Brain pericyte (primary cell): Measurements from ENCODE around the gene PATL1.

Source experiments
- DNase-seq: peaks from one replicate; pipeline ENCODE4 v3.0.0-alpha.2; 2012; ENCODE audit warnings: low read depth, low spot score

PATL1 gene

DNA sequence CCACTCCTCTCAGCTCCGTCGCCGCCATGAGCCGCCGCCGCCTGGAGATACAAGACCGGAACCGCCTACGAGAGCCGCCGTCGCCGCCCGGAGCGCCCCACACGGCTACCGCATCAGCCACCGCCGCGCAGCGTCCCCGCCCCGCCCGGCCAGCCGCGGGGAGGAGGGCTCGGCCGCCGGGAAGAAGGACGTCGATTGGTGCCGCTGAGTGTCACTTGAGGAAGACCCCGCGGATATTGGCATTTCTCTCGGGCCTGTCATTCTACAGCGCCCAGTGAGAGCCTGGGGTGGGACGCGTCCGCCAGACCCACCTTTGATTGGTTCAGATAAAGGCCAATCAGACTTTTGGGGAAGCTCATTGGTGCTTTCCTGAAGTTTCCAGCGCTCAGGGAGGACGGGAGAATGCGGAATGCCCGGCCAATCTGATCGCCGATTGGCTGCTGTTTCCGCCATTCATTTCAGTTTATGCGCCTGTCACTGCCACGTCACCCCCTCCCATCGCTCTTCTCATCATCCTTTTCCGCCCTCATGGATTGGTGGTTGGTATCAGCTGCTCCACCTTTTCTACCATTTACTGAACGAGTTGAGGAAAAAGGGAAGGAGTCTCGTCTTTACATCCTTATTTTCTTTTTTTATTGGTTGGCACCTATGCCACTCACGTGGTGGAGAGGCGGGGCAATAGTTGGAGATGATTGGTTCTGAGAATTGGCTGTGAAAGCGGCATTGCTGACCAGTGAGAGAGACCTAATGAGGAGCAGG is 53.0 kb downstream of the PATL1 start, which contains the start of gene OSBP:
Gene OSBP, minus strand, starts transcription at position 138 of the 759 bp plus-strand sequence. Its CDS starts 110 bp downstream, at position 28.
- DNase-seq, result peak; percentile 100

DNA sequence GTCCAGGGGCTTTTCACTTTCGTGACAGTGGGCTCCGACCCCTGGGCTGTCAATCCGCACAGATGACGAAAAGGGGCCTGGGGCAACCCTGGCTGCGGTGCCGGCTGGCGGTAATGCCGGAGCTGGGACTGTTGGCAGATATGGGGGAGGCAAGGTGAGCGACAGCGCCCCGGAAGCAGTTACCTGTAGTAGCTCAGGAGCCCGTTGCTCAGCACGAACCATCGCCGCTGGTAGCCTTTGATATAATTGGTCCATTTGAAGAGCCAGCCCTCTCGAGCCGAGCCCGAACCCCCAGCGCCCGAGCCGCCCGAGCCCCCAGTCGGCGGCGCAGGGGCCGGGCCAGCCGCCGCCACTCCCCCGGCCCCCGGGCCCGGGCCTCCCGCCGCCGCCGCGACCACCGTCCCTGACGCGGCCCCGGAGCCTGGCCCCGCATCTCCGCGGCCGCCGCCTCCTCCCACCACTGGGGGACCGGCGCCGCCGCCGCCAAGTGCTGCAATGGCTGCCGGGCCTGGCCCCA is 53.7 kb downstream of the PATL1 start:
- DNase-seq, result no peak

DNA sequence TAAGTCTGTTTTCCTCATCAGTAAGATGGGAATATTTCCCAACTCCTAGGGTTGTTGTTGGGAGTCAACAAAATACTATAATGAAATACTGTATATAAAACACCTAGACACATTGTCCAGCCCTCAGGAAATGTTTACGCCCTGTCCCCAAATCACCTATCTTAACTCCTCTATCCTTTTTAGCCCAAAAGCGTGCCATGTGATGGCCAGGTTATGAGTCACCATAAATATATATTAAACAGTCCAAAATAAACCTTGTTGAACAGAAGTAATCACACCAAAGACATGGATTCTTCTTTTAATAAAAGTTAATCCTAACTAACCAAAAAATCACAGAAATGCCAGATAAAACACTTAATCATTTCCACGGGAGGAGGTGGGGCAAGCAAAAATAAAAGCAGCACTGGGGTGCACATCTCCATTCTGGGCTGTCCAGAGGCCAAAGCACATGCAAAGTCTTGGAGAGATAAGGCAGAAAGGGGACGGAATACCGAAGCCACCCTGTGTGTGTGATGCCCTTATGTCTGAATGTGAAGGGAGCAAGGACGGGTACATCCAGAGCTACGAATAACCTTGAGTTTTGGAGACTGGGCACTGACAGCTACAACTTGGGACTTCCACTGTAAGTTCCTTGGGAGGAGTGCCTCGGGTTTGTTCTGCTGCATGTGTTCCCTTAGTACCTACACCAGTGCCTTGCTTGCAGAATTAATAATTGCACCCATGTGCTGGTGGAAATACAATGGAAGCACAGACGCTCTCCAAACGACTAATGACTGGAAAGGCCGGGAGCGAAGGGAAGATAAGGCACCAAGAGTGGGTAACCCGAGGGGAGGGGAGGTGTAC is 54.3 kb downstream of the PATL1 start:
- DNase-seq, result no peak

DNA sequence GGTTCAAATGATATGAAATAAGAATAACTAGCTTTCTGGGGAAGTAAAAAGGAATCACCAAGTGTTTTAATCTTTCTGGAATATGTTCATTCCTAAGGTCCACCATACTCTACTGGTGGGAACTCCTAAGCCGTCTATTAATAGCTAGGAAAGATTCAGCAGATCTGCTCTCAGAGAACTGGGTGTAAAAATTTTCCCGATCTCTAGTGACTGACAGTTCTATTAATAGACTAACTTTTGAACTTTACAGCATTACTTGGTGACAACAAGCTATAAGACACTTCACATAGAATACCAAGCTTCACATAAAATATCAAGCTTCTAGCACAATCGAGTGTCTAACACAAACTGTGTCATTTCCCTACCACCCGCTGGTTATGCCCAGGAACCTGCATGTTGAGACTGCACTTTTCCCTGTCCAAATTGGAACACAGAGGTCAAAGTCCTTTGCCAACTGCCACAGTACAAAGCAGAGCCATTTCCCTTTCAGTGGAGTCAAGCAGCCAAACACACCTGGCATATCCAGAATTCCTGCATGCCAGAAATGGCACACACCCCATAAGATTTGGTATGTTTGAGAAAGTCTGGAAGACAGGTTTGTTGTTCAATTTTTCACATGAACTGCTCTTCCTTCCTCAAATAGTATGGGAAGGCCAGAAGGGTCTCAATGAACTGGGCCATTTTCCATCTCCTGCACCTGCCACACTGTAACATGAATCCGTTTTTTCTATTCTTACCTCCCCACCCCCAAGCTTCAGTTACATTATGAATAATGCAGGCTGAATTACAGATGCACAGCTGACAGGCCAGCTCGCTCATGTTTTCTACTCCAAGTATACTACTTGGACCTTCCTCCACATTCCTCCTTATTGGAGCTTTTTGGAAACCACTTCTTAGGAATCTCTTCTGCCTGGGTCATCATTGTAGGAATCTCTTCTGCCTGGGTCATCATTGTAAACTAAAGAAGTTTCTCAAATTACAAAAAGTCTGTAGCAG is 57.0 kb downstream of the PATL1 start:
- DNase-seq, result no peak

- no peak for DNase-seq
Observed at GRCh38 chr11:59610289-59610688, 58.5 kb downstream of the PATL1 start.

DNA sequence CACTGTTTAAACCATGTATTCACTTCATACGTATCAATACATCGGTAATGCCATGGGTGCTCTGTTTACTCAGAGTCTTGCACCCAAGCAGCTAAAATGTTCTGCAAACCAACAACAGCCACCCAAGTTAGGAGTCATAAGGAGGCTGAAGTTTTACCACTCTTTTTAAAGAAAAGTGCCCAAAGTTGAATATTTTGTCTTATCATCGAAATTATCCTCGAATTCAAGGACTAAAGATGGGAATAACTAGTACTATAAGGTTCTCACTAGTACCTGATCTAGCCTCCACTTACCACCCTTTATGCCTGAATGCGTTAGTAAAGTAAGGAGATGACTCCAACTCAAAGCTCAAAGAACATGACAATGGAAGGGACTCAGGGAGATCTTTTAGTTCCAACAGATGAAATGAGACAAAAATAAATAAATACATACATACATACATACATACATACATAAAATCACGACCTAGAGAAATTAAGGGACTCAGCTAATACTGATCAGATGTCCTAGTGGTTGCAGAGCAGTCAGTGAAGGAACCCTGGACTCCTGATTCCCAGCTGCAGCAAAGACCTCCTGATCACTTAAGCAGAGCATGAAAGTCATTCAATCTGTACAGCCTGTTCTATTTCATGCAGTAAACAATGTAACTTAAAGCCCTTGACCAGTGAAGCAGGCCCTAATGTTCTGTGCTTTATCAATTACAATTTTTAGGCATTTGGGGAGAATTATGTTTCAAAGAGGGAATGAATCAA is 61.0 kb downstream of the PATL1 start:
- DNase-seq, result no peak

DNA sequence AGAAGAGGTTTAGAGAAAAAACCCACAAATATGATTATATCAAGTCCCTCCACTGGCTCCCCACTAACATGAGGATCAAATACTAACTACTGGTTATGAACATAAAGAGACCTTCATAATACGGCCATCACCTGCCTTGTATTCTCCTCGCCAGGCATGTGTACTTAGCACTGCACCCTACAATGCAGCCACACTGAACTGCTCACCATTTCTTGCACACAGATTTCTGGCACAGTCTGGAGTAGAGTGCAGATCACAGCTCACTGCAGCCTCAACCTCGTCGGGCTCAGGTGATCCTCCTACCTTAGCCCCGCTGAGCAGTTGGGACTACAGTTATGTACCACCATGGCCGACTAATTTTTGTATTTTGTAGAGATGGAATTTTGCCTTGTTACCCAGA is 66.4 kb downstream of the PATL1 start:
- no peak for DNase-seq

DNA sequence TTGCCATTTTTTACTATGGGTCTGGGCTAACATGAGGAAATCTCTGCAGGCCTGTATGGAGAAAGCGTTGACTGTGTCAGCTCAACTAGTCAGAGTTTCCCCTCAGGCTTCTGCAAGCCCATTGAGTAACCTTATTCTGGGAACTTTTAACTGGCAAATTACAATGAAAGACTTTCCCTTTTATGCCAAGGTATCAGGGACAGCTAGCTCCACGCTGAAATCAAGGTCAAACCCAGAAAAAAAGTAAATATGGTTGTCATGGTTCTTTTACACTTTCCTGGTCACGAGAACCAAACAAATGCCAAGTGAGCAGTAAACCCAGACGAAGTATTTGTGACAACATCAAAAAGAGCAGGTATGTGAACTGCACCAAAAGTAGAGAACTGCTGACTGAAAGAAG is 67.0 kb downstream of the PATL1 start:
- DNase-seq, result no peak

GRCh38 chr11:59600636-59601035 is 68.2 kb downstream of the PATL1 start:
- no peak for DNase-seq

- no peak for DNase-seq
Observed at GRCh38 chr11:59600234-59600633, 68.6 kb downstream of the PATL1 start.

- no peak for DNase-seq
Observed at GRCh38 chr11:59598961-59599360, 69.9 kb downstream of the PATL1 start.
